Heart left ventricle (tissue), 16 donors: ENCODE results near the gene TOGARAM2. TPM values are rescaled to one million over a fixed set of nuclear protein-coding genes. Genes with fewer than 3 reads are reported as not detected.

ENCODE experiments used
- ATAC-seq, 4 donors: fragments of 200-7000 bp; cut with Tn5 transposase; one replicate each; pipeline ENCODE4 v1.9.1; 2020 to 2022; ENCODE audit warnings: moderate library complexity in 4 of 4, mild to moderate bottlenecking in 3 of 4, moderate number of reproducible peaks in 1 of 4
- DNase-seq, 5 donors: peaks; one replicate each; pipeline ENCODE4 v3.0.0-alpha.2; 2020
- H3K27ac ChIP-seq, 12 donors: fragments of 200-600 bp; sonication (generic) in 4 of 12; one replicate each; pipeline versions ENCODE4 v1.5.0 to v1.8.0; 2016 to 2022; ENCODE audit warnings: mild to moderate bottlenecking in 2 of 12
- H3K27me3 ChIP-seq, 9 donors: fragments of 200-600 bp; sonication (generic) in 2 of 9; one replicate each; pipeline versions ENCODE4 v1.5.1 to v1.8.0; 2016 to 2022; ENCODE audit warnings: mild to moderate bottlenecking in 3 of 9
- H3K36me3 ChIP-seq, 9 donors: fragments of 200-600 bp; sonication (generic) in 2 of 9; one replicate each; pipeline versions ENCODE4 v1.5.0 to v1.8.0; 2018 to 2022; ENCODE audit warnings: mild to moderate bottlenecking in 2 of 9
- H3K4me1 ChIP-seq, 12 donors: fragments of 200-600 bp; sonication (generic) in 4 of 12; one replicate each; pipeline versions ENCODE4 v1.5.0 to v1.8.0; 2016 to 2022; ENCODE audit warnings: mild to moderate bottlenecking in 3 of 12
- H3K4me3 ChIP-seq, 12 donors: fragments of 200-600 bp; sonication (generic) in 4 of 12; one replicate each; pipeline versions ENCODE4 v1.5.0 to v1.8.0; 2017 to 2022; ENCODE audit warnings: mild to moderate bottlenecking in 9 of 12, moderate library complexity in 4 of 12
- H3K9me3 ChIP-seq, 12 donors: fragments of 200-600 bp; sonication (generic) in 4 of 12; one replicate each; pipeline versions ENCODE4 v1.5.0 to v1.8.0; 2016 to 2022; ENCODE audit warnings: mild to moderate bottlenecking in 1 of 12
- POLR2A ChIP-seq, 2 donors: fragments of 450-650 bp; IDR thresholded peaks; one replicate each; pipeline ENCODE4 v1.6.1; 2017; ENCODE audit warnings: antibody characterized with exemption in 2 of 2, mild to moderate bottlenecking in 2 of 2, moderate library complexity in 2 of 2
- WGBS, 4 donors: extraction: QIAGEN DNeasy Blood & Tissue Kit in 2 of 4; methylation state at CpG; one replicate each; pipeline versions ENCODE4 v1.1.5 to v1.1.7; 2013 to 2018; 5-methylcytosine and 5-hydroxymethylcytosine counted together
- intact Hi-C, 10 donors: fragments of 100-400 bp; cut with DNase I; formaldehyde crosslinking; loops; one replicate each; pipeline versions ENCODE4 v1.11.1 to v1.14.2; 2022
- polyA plus RNA-seq, 2 donors: library from polyadenylated mRNA; stranded (reverse); fragments of 200-250 nt; gene quantifications; one replicate each; pipeline ENCODE4 v1.2.3, GENCODE V29; 2013
- total RNA-seq, 9 donors: library from RNA; depleted of rRNA in 2 of 9; stranded (reverse); fragments of >200 nt in 2 of 9; fragmentation: NEBNext Ultra II Directional in 3 of 9; extraction: Animal tissue kit (Norgen Biotek cat#: 25700) in 3 of 9; gene quantifications; one replicate each; pipeline versions ENCODE4 v1.1.0 to v1.2.4, GENCODE V29; 2016 to 2023
- TF ChIP-seq, protein P1 (sequence below), 12 donors: fragments of 200-600 bp; sonication (generic) in 4 of 12; IDR thresholded peaks; one replicate each; pipeline versions ENCODE4 v1.5.0 to v1.8.0; 2018 to 2022; ENCODE audit warnings: antibody characterized with exemption in 12 of 12, mild to moderate bottlenecking in 5 of 12
- donor health status: ischemic (EF 13 %, LVEDD 7.1; RV severe dilation, severe dysfunction).
- donor health status: healthy with polysubstance abuse.
- donor health status: DM: no; HTN: yes; CAD: no.
- donor health status: DM: no; HTN: no; CAD: no.
- donor health status: ischemic (EF 25% LVEDD 6.9; RV normal size, moderate dysfunction).
- donor health status: ischemic (EF 25% LVEDD 5.7; RV mildly dilated, moderate dysfunction).
- donor health status: healthy.
- donor health status: DM: yes; HTN: yes; CAD: no.
- donor health status: ischemic (EF 35%, LVEDD 5.7; RV mildly dilated, moderate dysfunction).
- donor health status: nonischemic (EF 11% LVEDD 7.7; RV severe dilation, severe dysfunction).
- donor health status: DM: yes; HTN: yes; CAD: no.
- donor health status: PGD.
- donor health status: ischemic (EF 29% LVEDD 5.4; RV normal size, mild dysfunction).
- donor health status: nonischemic (EF 23%, LVEDD 6.1; RV moderate dilation, normal function).

The TOGARAM2 gene
- total and polyA plus RNA-seq, 11 donors, result 0.24 to 23.9 (median 6.2) TPM

DNA sequence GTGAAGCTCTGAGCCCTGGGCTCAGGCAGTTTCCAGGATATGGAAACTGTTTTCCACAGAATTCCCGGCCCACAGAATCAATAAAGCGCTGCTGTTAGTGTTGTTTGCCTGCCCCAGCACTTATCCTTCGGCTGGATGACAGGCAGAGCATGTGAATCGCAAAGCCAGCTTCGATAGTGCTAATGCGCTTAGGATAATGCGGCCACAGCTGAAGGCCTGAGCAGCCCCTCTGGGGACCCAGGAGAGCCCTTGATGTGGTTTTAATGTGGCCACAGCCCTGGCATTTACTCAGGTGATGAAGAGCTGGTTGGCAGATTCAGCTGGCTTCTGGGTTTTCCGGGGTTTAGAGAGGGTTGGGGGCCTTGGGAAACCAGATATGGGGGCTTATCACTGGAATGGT lies 69.5 kb downstream of the TOGARAM2 start:
- Histone ChIP-seq H3K27me3 (no peaks in the 10 kb centered on the region), H3K4me3 (no peak overlapping the region), H3K9me3 (no peaks in the 10 kb centered on the region), H3K36me3 (peaks cover 0 to 5% (median 0%) of the 10 kb centered on the region in 9 donors), H3K4me1 (peaks cover 0 to 10% (median 0%) of the 10 kb centered on the region in 12 donors), H3K27ac (no peak overlapping the region)
- ATAC-seq (no peak), DNase-seq (no peak)
- intact Hi-C loops, result no loop called here
- TF ChIP-seq, protein P1, sequence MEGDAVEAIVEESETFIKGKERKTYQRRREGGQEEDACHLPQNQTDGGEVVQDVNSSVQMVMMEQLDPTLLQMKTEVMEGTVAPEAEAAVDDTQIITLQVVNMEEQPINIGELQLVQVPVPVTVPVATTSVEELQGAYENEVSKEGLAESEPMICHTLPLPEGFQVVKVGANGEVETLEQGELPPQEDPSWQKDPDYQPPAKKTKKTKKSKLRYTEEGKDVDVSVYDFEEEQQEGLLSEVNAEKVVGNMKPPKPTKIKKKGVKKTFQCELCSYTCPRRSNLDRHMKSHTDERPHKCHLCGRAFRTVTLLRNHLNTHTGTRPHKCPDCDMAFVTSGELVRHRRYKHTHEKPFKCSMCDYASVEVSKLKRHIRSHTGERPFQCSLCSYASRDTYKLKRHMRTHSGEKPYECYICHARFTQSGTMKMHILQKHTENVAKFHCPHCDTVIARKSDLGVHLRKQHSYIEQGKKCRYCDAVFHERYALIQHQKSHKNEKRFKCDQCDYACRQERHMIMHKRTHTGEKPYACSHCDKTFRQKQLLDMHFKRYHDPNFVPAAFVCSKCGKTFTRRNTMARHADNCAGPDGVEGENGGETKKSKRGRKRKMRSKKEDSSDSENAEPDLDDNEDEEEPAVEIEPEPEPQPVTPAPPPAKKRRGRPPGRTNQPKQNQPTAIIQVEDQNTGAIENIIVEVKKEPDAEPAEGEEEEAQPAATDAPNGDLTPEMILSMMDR (IDR thresholded peaks at IDR 0.05), result no peak
- WGBS, 4 donors, result 78 to 88% (median 79%) methylated on average over 8 of the region's 8 CpGs

DNA sequence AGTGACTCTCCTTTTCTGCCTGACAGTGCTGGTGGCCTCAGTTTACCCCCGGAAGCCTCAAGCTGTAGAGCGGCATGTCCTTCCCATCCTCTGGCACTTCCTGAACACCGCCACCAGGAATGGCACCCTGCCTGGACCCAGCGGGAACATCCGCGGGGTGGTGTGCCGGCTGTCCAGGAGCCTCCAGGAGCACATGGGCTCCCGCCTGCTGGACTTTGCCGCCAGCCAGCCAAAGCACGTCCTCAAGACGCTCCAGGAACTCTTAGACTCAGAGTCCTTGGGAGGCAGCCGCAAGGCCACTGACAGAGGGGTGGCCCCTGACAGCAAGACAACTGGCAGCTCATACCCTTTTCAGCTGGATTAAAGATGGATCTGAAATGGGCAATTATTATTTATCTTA lies 70.6 kb downstream of the TOGARAM2 start:
- no peak overlapping the region for H3K27ac ChIP-seq
- peaks cover 0 to 3% (median 0%) of the 10 kb centered on the region in 9 donors for H3K36me3 ChIP-seq
- H3K27me3 ChIP-seq, result no peaks in the 10 kb centered on the region
- WGBS, 4 donors, result 91 to 96% (median 93%) methylated on average over 4 to 12 of the region's 12 CpGs
- H3K4me3 ChIP-seq, result no peak overlapping the region
- H3K9me3 ChIP-seq, result no peaks in the 10 kb centered on the region
- TF ChIP-seq POLR2A (IDR thresholded peaks at IDR 0.05), result no peak
- TF ChIP-seq, protein P1 (IDR thresholded peaks at IDR 0.05), result no peak
- intact Hi-C loops, result no loop called here
- ATAC-seq (no peak), DNase-seq (no peak)
- H3K4me1 ChIP-seq, result peaks cover 0 to 10% (median 0%) of the 10 kb centered on the region in 12 donors

GRCh38 chr2:29052807-29053206 lies 71.7 kb downstream of the TOGARAM2 start:
- WGBS, 4 donors, result 75 to 86% (median 79%) methylated on average over 6 of the region's 6 CpGs
- DNase-seq, result no peak
- Histone ChIP-seq H3K36me3 (peaks cover 0 to 3% (median 0%) of the 10 kb centered on the region in 9 donors), H3K27me3 (no peaks in the 10 kb centered on the region), H3K4me1 (peaks cover 0 to 10% (median 0%) of the 10 kb centered on the region in 12 donors), H3K9me3 (no peaks in the 10 kb centered on the region), H3K27ac (peak overlapping the region in 3 of 12 donors; percentile 36 to 66 (median 38)), H3K4me3 (no peak overlapping the region)
- intact Hi-C loops, result no loop called here
- TF ChIP-seq, protein P1 (IDR thresholded peaks at IDR 0.05), result no peak
- TF ChIP-seq POLR2A (IDR thresholded peaks at IDR 0.05), result no peak
- peak in 2 of 4 donors; percentile 10 to 15 for ATAC-seq

DNA sequence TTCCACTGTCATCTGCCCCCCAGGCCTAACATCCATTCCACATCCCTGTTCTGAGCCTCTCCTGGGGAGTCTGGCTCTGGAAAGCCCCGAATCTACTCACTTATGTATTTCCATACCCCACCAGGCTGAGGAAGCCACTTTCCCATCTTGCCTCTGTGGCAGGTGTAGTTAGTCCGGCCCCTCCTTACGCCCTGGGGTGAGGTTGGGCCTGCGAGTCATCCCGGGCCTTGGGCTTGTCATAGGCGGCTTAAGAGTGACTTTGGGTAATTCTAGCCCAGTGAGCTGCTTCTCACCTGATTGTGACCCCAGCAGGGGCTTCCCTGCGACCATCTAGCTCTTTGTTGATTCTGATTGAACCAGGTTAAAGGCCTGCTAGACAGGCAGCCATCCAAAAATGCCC lies 72.1 kb downstream of the TOGARAM2 start:
- 80 to 90% (median 86%) methylated on average over 6 to 7 of the region's 7 CpGs for WGBS, 4 donors
- DNase-seq (no peak), ATAC-seq (peak in 1 of 4 donors; percentile 32)
- TF ChIP-seq POLR2A (IDR thresholded peaks at IDR 0.05), result no peak
- TF ChIP-seq, protein P1 (IDR thresholded peaks at IDR 0.05), result no peak
- H3K27ac ChIP-seq, result peak overlapping the region in 5 of 12 donors; percentile 6 to 66 (median 36)
- no peak overlapping the region for H3K4me3 ChIP-seq
- H3K4me1 ChIP-seq, result peaks cover 0 to 10% (median 0%) of the 10 kb centered on the region in 12 donors
- no peaks in the 10 kb centered on the region for H3K9me3 ChIP-seq
- intact Hi-C loops, result no loop called here
- H3K27me3 ChIP-seq, result no peaks in the 10 kb centered on the region
- H3K36me3 ChIP-seq, result peaks cover 0 to 3% (median 0%) of the 10 kb centered on the region in 9 donors
